Measurements from ENCODE around the gene TMEM82.

- TF ChIP-seq CTCF (IDR thresholded peaks at IDR 0.05; ENCODE audit: poor library complexity) (no peak), EZH2 (IDR thresholded peaks at IDR 0.05; ENCODE audit: borderline replicate concordance) (no peak), EZH2phosphoT487 (IDR thresholded peaks at IDR 0.05; ENCODE audit: low read depth, severe bottlenecking, unreplicated experiment) (no peak)
These were observed 2.6 kb upstream of the TMEM82 start for GRCh38 chr1:15739745-15740144.

All from hepatocyte (in vitro differentiated cells).